Mesothelial cell of epicardium (in vitro differentiated cells): ENCODE measurements around the gene TMEM132C. TPM values are rescaled to one million over a fixed set of nuclear protein-coding genes. Genes with fewer than 3 reads are reported as not detected.
"Not testable (repeated sequence)": the region's sequence is repeated elsewhere in the genome, so short reads cannot be mapped to it uniquely, and the experiment has no call there.

Experiments
- DNase-seq, 2 experiments: peaks; one replicate each; pipeline ENCODE4 v3.0.0; 2021; ENCODE audit warnings: low spot score in 2 of 2; ENCODE audit not compliant: unreplicated experiment in 2 of 2
- H3K27ac Mint-ChIP-seq: 2 replicates; pipeline ENCODE4 v1.8.0; 2021; ENCODE audit warnings: mixed read lengths
- H3K27me3 Mint-ChIP-seq: 2 replicates; pipeline ENCODE4 v1.8.0; 2021; ENCODE audit warnings: low read depth, mixed read lengths
- H3K36me3 Mint-ChIP-seq: 2 replicates; pipeline ENCODE4 v1.8.0; 2021; ENCODE audit warnings: mixed read lengths
- H3K4me1 Mint-ChIP-seq: 2 replicates; pipeline ENCODE4 v1.8.0; 2021; ENCODE audit warnings: mixed read lengths
- H3K4me3 Mint-ChIP-seq: 2 replicates; pipeline ENCODE4 v1.8.0; 2021; ENCODE audit warnings: mild to moderate bottlenecking, moderate library complexity, mixed read lengths
- H3K9me3 Mint-ChIP-seq: 2 replicates; pipeline ENCODE4 v1.8.0; 2021; ENCODE audit warnings: mixed read lengths
- CTCF ChIP-seq: fragments of 200-600 bp; sonication (generic); IDR thresholded peaks from one replicate; pipeline ENCODE4 v1.5.0; 2021; ENCODE audit warnings: antibody characterized with exemption; ENCODE audit not compliant: unreplicated experiment
- total RNA-seq: library from RNA; stranded (reverse); gene quantifications from 3 replicates; pipeline ENCODE4 v1.2.1, GENCODE V29; 2021

TMEM132C gene
- total RNA-seq, 1 donor from 2014 or later, result 25.5 TPM

GRCh38 chr12:128600886-128601285, 333.9 kb downstream of the TMEM132C start:
- no peaks in the 10 kb centered on the region for H3K36me3 Mint-ChIP-seq
- TF ChIP-seq CTCF, result no peak
- H3K27ac Mint-ChIP-seq, result no peak overlapping the region
- H3K4me3 Mint-ChIP-seq, result no peak overlapping the region
- H3K27me3 Mint-ChIP-seq, result no peaks in the 10 kb centered on the region
- peaks cover 2% of the 10 kb centered on the region for H3K4me1 Mint-ChIP-seq
- DNase-seq, result no peak
- H3K9me3 Mint-ChIP-seq, result no peaks in the 10 kb centered on the region

GRCh38 chr12:128603573-128604115, 336.7 kb downstream of the TMEM132C start:
- peaks cover 2% of the 10 kb centered on the region for H3K4me1 Mint-ChIP-seq
- no peak for DNase-seq
- no peaks in the 10 kb centered on the region for H3K36me3 Mint-ChIP-seq
- H3K27me3 Mint-ChIP-seq, result no peaks in the 10 kb centered on the region
- no peak for TF ChIP-seq CTCF
- H3K4me3 Mint-ChIP-seq, result no peak overlapping the region
- no peak overlapping the region for H3K27ac Mint-ChIP-seq
- H3K9me3 Mint-ChIP-seq, result no peaks in the 10 kb centered on the region

- H3K4me1 Mint-ChIP-seq, DNase-seq, H3K27ac Mint-ChIP-seq, H3K4me3 Mint-ChIP-seq, H3K27me3 Mint-ChIP-seq, H3K9me3 Mint-ChIP-seq, H3K36me3 Mint-ChIP-seq: not testable (repeated sequence)
These were observed 337.2 kb downstream of the TMEM132C start for GRCh38 chr12:128604219-128604618.

- no peak overlapping the region for H3K4me3 Mint-ChIP-seq
- TF ChIP-seq CTCF, result no peak
- H3K27me3 Mint-ChIP-seq, result no peaks in the 10 kb centered on the region
- H3K4me1 Mint-ChIP-seq, result peaks cover 2% of the 10 kb centered on the region
- no peak overlapping the region for H3K27ac Mint-ChIP-seq
- H3K9me3 Mint-ChIP-seq, result no peaks in the 10 kb centered on the region
- no peaks in the 10 kb centered on the region for H3K36me3 Mint-ChIP-seq
- DNase-seq, result no peak
These were observed 339.1 kb downstream of the TMEM132C start for GRCh38 chr12:128606051-128606450.

- H3K4me3 Mint-ChIP-seq, result no peak overlapping the region
- H3K36me3 Mint-ChIP-seq, result no peaks in the 10 kb centered on the region
- DNase-seq, result no peak
- no peaks in the 10 kb centered on the region for H3K4me1 Mint-ChIP-seq
- H3K27me3 Mint-ChIP-seq, result no peaks in the 10 kb centered on the region
- TF ChIP-seq CTCF, result no peak
- no peaks in the 10 kb centered on the region for H3K9me3 Mint-ChIP-seq
- no peak overlapping the region for H3K27ac Mint-ChIP-seq
These were observed 339.6 kb downstream of the TMEM132C start for GRCh38 chr12:128606538-128606937.

- no peak for DNase-seq
- H3K9me3 Mint-ChIP-seq, result no peaks in the 10 kb centered on the region
These were observed 340.0 kb downstream of the TMEM132C start for GRCh38 chr12:128606970-128607369.

More at GRCh38 chr12:128606970-128607369, 340.0 kb downstream of the TMEM132C start:
- no peak overlapping the region for H3K27ac Mint-ChIP-seq
- no peaks in the 10 kb centered on the region for H3K4me1 Mint-ChIP-seq
- H3K27me3 Mint-ChIP-seq, result no peaks in the 10 kb centered on the region
- H3K36me3 Mint-ChIP-seq, result no peaks in the 10 kb centered on the region
- H3K4me3 Mint-ChIP-seq, result no peak overlapping the region
- TF ChIP-seq CTCF, result no peak
